ENCODE measurements around the gene NFX1.
"Not testable (repeated sequence)": the region's sequence is repeated elsewhere in the genome, so short reads cannot be mapped to it uniquely, and the experiment has no call there.

- TF ChIP-seq CTCF, POLR2A (IDR thresholded peaks at IDR 0.05): not testable (repeated sequence)
These were observed 107.5 kb downstream of the NFX1 start for GRCh38 chr9:33397801-33398200.

Measured in right lobe of liver (tissue), 4 donors.